SU-DHL-6 (cell line): ENCODE measurements around the gene CACNG4.

Source experiments
- CTCF ChIP-seq: fragments of 200-600 bp; sonication (generic); IDR thresholded peaks from one replicate; pipeline ENCODE4 v1.5.1; 2017; ENCODE audit warnings: antibody characterized with exemption, mild to moderate bottlenecking, low read length, moderate library complexity; ENCODE audit not compliant: insufficient read depth, poor library complexity, severe bottlenecking
- EZH2phosphoT487 ChIP-seq: fragments of 200-600 bp; sonication (generic), shearing (Covaris generic); conservative IDR thresholded peaks from 2 replicates; pipeline ENCODE4 v1.6.1; 2018; ENCODE audit warnings: mild to moderate bottlenecking, antibody characterized with exemption, low read length, moderate library complexity, mixed read lengths

- TF ChIP-seq EZH2phosphoT487, result no peak
- TF ChIP-seq CTCF, result no peak
Measured at GRCh38 chr17:66970797-66971196, 6.3 kb downstream of the CACNG4 start.
